Measurements from ENCODE around the gene PATJ.

Gene PATJ

GRCh38 chr1:62045574-62045973 is 303.3 kb downstream of the PATJ start:
- DNase-seq (ENCODE audit: low read depth), result no peak

GRCh38 chr1:62046927-62047326 is 304.6 kb downstream of the PATJ start:
- DNase-seq (ENCODE audit: low read depth), result no peak

GRCh38 chr1:62050165-62050564 is 307.9 kb downstream of the PATJ start:
- no peak for DNase-seq (ENCODE audit: low read depth)

- no peak for DNase-seq (ENCODE audit: low read depth)
These were observed 310.7 kb downstream of the PATJ start for GRCh38 chr1:62052946-62053345.

- no peak for DNase-seq (ENCODE audit: low read depth)
These were observed 311.9 kb downstream of the PATJ start for GRCh38 chr1:62054188-62054587.

GRCh38 chr1:62057230-62057629 is 314.9 kb downstream of the PATJ start:
- DNase-seq (ENCODE audit: low read depth), result no peak

- no peak for DNase-seq (ENCODE audit: low read depth)
These were observed 315.5 kb downstream of the PATJ start for GRCh38 chr1:62057641-62058290.

GRCh38 chr1:62058956-62059355 is 316.7 kb downstream of the PATJ start:
- no peak for DNase-seq (ENCODE audit: low read depth)

GRCh38 chr1:62062087-62062486 is 319.8 kb downstream of the PATJ start:
- DNase-seq (ENCODE audit: low read depth), result no peak

- no peak for DNase-seq (ENCODE audit: low read depth)
These were observed 322.6 kb downstream of the PATJ start for GRCh38 chr1:62064829-62065407.

- no peak for DNase-seq (ENCODE audit: low read depth)
These were observed 324.4 kb downstream of the PATJ start for GRCh38 chr1:62066713-62067112.

GRCh38 chr1:62068416-62068843 is 326.1 kb downstream of the PATJ start:
- DNase-seq (ENCODE audit: low read depth), result no peak

GRCh38 chr1:62068978-62069377 is 326.7 kb downstream of the PATJ start:
- no peak for DNase-seq (ENCODE audit: low read depth)

- no peak for DNase-seq (ENCODE audit: low read depth)
These were observed 328.2 kb downstream of the PATJ start for GRCh38 chr1:62070384-62071011.

GRCh38 chr1:62071695-62072094 is 329.4 kb downstream of the PATJ start:
- DNase-seq (ENCODE audit: low read depth), result no peak

GRCh38 chr1:62076286-62076685 is 334.0 kb downstream of the PATJ start:
- DNase-seq (ENCODE audit: low read depth), result no peak

GRCh38 chr1:62077821-62078220 is 335.5 kb downstream of the PATJ start:
- no peak for DNase-seq (ENCODE audit: low read depth)

- no peak for DNase-seq (ENCODE audit: low read depth)
These were observed 340.4 kb downstream of the PATJ start for GRCh38 chr1:62082456-62083363.

- no peak for DNase-seq (ENCODE audit: low read depth)
These were observed 342.1 kb downstream of the PATJ start for GRCh38 chr1:62084310-62084890.

- no peak for DNase-seq (ENCODE audit: low read depth)
These were observed 346.2 kb downstream of the PATJ start for GRCh38 chr1:62088439-62088838.

GRCh38 chr1:62089570-62089969 is 347.3 kb downstream of the PATJ start:
- DNase-seq (ENCODE audit: low read depth), result no peak

GRCh38 chr1:62090016-62090415 is 347.7 kb downstream of the PATJ start:
- DNase-seq (ENCODE audit: low read depth), result no peak

Data from activated T-helper 1 cell treated with Interleukin-2 at 50 U/mL for 16 hours (primary cell).